Endothelial cell of umbilical vein (primary cell): ENCODE measurements around the gene GAGE12H.
"Not testable (repeated sequence)": the region's sequence is repeated elsewhere in the genome, so short reads cannot be mapped to it uniquely, and the experiment has no call there.

Experiments
- EZH2 ChIP-seq: IDR thresholded peaks from 2 replicates; pipeline ENCODE4 v1.6.1; 2012; ENCODE audit warnings: borderline replicate concordance, low read depth, mild to moderate bottlenecking, moderate library complexity, low read length, inconsistent platforms; ENCODE audit not compliant: severe bottlenecking
- TF ChIP-seq, protein P1 (sequence below), 2 donors: IDR thresholded peaks; 1 replicate in 1 of 2; 2 replicates in 1 of 2; pipeline ENCODE4 v1.5.1; 2011; ENCODE audit warnings: low read length in 2 of 2, mild to moderate bottlenecking in 2 of 2, moderate library complexity in 2 of 2, control low read depth in 1 of 2, inconsistent platforms in 1 of 2, low read depth in 1 of 2; ENCODE audit not compliant: insufficient read depth in 1 of 2; ENCODE audit errors: extremely low read depth in 1 of 2

DNA sequence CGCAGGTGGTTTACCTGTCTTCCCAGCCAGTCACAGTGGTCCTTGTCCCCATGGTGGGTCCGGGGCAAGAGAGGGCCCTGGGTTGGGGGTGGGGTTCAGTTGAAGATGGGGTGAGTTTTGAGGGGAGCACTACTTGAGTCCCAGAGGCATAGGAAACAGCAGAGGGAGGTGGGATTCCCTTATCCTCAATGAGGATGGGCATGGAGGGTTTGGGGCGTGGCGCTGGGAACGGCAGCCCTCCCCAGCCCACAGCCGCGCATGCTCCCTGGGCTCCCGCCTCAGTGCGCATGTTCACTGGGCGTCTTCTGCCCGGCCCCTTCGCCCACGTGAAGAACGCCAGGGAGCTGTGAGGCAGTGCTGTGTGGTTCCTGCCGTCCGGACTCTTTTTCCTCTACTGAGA is 19.0 kb downstream of the GAGE12H start, which contains the start of gene GAGE1:
- TF ChIP-seq, protein P1, sequence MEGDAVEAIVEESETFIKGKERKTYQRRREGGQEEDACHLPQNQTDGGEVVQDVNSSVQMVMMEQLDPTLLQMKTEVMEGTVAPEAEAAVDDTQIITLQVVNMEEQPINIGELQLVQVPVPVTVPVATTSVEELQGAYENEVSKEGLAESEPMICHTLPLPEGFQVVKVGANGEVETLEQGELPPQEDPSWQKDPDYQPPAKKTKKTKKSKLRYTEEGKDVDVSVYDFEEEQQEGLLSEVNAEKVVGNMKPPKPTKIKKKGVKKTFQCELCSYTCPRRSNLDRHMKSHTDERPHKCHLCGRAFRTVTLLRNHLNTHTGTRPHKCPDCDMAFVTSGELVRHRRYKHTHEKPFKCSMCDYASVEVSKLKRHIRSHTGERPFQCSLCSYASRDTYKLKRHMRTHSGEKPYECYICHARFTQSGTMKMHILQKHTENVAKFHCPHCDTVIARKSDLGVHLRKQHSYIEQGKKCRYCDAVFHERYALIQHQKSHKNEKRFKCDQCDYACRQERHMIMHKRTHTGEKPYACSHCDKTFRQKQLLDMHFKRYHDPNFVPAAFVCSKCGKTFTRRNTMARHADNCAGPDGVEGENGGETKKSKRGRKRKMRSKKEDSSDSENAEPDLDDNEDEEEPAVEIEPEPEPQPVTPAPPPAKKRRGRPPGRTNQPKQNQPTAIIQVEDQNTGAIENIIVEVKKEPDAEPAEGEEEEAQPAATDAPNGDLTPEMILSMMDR (IDR thresholded peaks at IDR 0.05; ENCODE audit: extremely low read depth in 1 of 2, insufficient read depth in 1 of 2, low read depth in 1 of 2, low read length in 2 of 2), result not testable (repeated sequence)
- not testable (repeated sequence) for TF ChIP-seq EZH2
